HEK293T (cell line): ENCODE measurements around the gene GALNT2.

Source experiments
- ARNT ChIP-seq: fragments of 450-650 bp; IDR thresholded peaks from 2 replicates; pipeline ENCODE4 v1.6.1; 2017; ENCODE audit warnings: mild to moderate bottlenecking
- BHLHE40 ChIP-seq: fragments of 450-650 bp; IDR thresholded peaks from 2 replicates; pipeline ENCODE4 v1.6.1; 2016; ENCODE audit warnings: mild to moderate bottlenecking, moderate library complexity, borderline replicate concordance
- ELF4 ChIP-seq: fragments of 450-650 bp; IDR thresholded peaks from 2 replicates; pipeline ENCODE4 v1.6.1; 2017; ENCODE audit warnings: antibody characterized with exemption
- FOXA1 ChIP-seq: fragments of 450-650 bp; IDR thresholded peaks from 2 replicates; pipeline ENCODE4 v1.6.1; 2016; ENCODE audit warnings: mild to moderate bottlenecking
- FOXK2 ChIP-seq: fragments of 450-650 bp; IDR thresholded peaks from 2 replicates; pipeline ENCODE4 v1.6.1; 2016; ENCODE audit warnings: mild to moderate bottlenecking
- FOXM1 ChIP-seq: fragments of 450-650 bp; IDR thresholded peaks from 2 replicates; pipeline ENCODE4 v1.6.1; 2017; ENCODE audit warnings: mild to moderate bottlenecking, borderline replicate concordance
- HDGF ChIP-seq: fragments of 450-650 bp; IDR thresholded peaks from 2 replicates; pipeline ENCODE4 v1.6.1; 2017; ENCODE audit warnings: antibody characterized with exemption, borderline replicate concordance
- NFRKB ChIP-seq: fragments of 450-650 bp; IDR thresholded peaks from 2 replicates; pipeline ENCODE4 v1.6.1; 2016; ENCODE audit warnings: mild to moderate bottlenecking, moderate library complexity
- SP1 ChIP-seq: fragments of 450-650 bp; IDR thresholded peaks from 2 replicates; pipeline ENCODE4 v1.6.1; 2017
- SUZ12 ChIP-seq: fragments of 450-650 bp; IDR thresholded peaks from 2 replicates; pipeline ENCODE4 v1.6.1; 2016; ENCODE audit warnings: mild to moderate bottlenecking
- TARDBP ChIP-seq: fragments of 450-650 bp; IDR thresholded peaks from 2 replicates; pipeline ENCODE4 v1.6.1; 2016
- TF ChIP-seq, protein P1 (sequence below): fragments of 450-650 bp; IDR thresholded peaks from 2 replicates; pipeline ENCODE4 v1.6.1; 2016

DNA sequence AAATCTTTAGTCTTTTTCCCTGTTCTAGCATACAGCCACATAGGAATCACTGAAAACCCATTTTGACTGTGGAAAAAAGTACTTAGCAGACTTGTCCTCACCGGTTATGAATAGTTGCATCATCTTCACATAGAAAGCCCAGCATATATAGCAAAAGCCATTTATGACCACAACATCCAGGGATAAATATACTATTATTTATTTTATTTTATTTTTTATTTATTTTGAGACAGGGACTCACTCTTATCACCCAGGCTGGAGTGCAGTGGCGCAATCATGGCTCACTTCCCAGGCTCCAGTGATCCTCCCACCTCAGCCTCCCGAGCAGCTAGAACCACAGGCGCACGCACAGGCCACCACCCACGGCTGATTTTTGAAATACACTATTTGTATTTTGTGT is 175.3 kb downstream of the GALNT2 start:
- no peak for TF ChIP-seq FOXA1
- TF ChIP-seq SP1, result no peak
- no peak for TF ChIP-seq ELF4
- TF ChIP-seq NFRKB, result no peak
- TF ChIP-seq FOXK2, result no peak
- TF ChIP-seq, protein P1, sequence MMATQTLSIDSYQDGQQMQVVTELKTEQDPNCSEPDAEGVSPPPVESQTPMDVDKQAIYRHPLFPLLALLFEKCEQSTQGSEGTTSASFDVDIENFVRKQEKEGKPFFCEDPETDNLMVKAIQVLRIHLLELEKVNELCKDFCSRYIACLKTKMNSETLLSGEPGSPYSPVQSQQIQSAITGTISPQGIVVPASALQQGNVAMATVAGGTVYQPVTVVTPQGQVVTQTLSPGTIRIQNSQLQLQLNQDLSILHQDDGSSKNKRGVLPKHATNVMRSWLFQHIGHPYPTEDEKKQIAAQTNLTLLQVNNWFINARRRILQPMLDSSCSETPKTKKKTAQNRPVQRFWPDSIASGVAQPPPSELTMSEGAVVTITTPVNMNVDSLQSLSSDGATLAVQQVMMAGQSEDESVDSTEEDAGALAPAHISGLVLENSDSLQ, result no peak
- TF ChIP-seq BHLHE40, result no peak
- TF ChIP-seq SUZ12, result no peak
- TF ChIP-seq FOXM1, result no peak
- no peak for TF ChIP-seq HDGF
- no peak for TF ChIP-seq TARDBP
- TF ChIP-seq ARNT, result no peak
